ENCODE data around the gene CEACAM21. TPM values are rescaled to one million over a fixed set of nuclear protein-coding genes. Genes with fewer than 3 reads are reported as not detected.
A peak's percentile ranks its signal among the peaks of the same experiment; 100 is the strongest.

CEACAM21 gene
- total RNA-seq, 4 donors from 2014 or later, result 4.3 TPM; not detected in 3

DNA sequence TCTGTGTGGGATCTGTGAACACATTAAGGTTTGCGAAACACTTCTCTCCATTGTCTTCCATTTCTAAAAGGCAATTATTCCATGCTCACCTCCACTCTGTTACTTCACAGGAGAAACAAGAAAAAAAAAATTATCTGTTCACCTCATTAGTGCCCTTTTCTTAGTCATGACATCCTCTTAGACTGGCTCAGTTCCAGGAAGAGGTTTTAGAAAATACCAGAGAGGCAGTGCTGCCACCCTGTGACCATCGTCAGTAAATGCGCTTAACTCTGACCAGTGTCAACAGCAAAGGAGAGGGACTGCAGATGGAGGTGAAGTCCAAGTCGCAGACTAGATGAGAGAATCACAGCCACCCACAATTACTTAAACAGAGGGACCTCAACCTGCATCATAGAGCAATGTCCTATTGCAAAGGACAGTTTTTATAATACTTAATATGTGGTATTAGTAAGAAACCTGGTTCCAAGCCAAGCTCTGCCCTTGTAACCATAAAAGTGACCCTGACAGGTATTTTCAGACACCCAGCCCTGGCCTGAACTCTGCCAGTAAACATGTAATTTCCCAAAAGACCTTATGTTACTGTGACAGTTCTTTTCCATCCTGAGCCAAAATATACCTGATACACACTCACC is 19.4 kb downstream of the CEACAM21 start:
- TF ChIP-seq POLR2AphosphoS5 (IDR thresholded peaks at IDR 0.05) (no peak), POLR2A (IDR thresholded peaks at IDR 0.05) (no peak), EP300 (IDR thresholded peaks at IDR 0.05) (no peak)
- TF ChIP-seq, protein P1, sequence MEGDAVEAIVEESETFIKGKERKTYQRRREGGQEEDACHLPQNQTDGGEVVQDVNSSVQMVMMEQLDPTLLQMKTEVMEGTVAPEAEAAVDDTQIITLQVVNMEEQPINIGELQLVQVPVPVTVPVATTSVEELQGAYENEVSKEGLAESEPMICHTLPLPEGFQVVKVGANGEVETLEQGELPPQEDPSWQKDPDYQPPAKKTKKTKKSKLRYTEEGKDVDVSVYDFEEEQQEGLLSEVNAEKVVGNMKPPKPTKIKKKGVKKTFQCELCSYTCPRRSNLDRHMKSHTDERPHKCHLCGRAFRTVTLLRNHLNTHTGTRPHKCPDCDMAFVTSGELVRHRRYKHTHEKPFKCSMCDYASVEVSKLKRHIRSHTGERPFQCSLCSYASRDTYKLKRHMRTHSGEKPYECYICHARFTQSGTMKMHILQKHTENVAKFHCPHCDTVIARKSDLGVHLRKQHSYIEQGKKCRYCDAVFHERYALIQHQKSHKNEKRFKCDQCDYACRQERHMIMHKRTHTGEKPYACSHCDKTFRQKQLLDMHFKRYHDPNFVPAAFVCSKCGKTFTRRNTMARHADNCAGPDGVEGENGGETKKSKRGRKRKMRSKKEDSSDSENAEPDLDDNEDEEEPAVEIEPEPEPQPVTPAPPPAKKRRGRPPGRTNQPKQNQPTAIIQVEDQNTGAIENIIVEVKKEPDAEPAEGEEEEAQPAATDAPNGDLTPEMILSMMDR (IDR thresholded peaks at IDR 0.05), result peak in 3 of 4 experiments; percentile 21 to 50 (median 37)
- no peak for ATAC-seq
- no peak overlapping the region for H3K27ac ChIP-seq
- H3K9me3 ChIP-seq, result peaks cover 0 to 21% (median 0%) of the 10 kb centered on the region in 3 donors
- no peaks in the 10 kb centered on the region for H3K4me1 ChIP-seq
- peaks cover 69% of the 10 kb centered on the region for H3K27me3 ChIP-seq
- no peaks in the 10 kb centered on the region for H3K36me3 ChIP-seq
- WGBS, 2 donors (ENCODE audit: low coverage in 1 of 2), result 14 to 27% methylated on average over 3 to 4 of the region's 4 CpGs
- H3K4me3 ChIP-seq, result no peak overlapping the region

DNA sequence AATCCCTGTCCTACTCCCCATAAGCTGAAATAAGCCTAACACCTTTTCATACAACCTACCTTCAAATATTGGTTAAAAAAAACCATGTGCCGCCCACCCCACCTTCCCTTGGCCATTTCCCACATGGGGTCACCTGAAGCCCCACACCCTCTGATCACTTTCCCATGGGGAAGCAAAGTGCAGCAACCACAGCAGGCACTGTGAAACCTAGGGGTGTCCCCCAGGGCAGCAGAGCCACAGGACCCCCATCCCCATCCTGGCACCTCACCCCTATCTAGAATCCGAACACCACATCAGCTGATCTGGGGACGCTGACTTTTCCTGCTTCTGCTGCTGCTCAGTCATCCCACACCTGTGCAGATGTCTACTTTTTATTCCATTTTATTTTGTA is 19.9 kb downstream of the CEACAM21 start:
- 25 to 33% methylated on average over 2 to 3 of the region's 3 CpGs for WGBS, 2 donors (ENCODE audit: low coverage in 1 of 2)
- no peaks in the 10 kb centered on the region for H3K36me3 ChIP-seq
- H3K27me3 ChIP-seq, result peaks cover 71% of the 10 kb centered on the region
- no peak for ATAC-seq
- no peak for TF ChIP-seq EP300 (IDR thresholded peaks at IDR 0.05)
- no peak for TF ChIP-seq POLR2A (IDR thresholded peaks at IDR 0.05)
- TF ChIP-seq, protein P1 (IDR thresholded peaks at IDR 0.05), result no peak
- no peak for TF ChIP-seq POLR2AphosphoS5 (IDR thresholded peaks at IDR 0.05)
- no peaks in the 10 kb centered on the region for H3K4me1 ChIP-seq
- H3K9me3 ChIP-seq, result peaks cover 0 to 21% (median 0%) of the 10 kb centered on the region in 3 donors
- H3K4me3 ChIP-seq, result no peak overlapping the region
- no peak overlapping the region for H3K27ac ChIP-seq

DNA sequence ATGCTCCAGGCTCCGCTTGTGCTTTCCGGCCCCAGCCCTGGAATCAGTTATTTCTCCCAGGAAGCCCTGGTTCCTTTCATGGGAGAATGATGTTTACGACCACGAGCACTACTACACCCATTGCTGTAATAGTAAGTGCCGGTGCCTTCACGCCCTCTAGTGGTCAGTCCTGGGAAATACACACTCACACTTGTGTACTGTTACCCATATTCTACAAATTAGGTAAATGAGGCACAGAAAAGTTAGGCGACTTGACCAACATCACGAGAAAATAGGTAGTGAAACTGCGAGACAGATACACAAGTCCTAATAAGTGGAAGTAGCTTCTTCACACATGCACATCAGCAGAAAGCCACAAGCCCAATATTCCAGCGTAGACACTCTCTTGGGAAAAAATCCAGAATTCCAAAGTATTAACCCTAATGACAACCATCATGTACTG is 21.7 kb downstream of the CEACAM21 start:
- 8 to 9% methylated on average over 7 to 8 of the region's 10 CpGs for WGBS, 2 donors (ENCODE audit: low coverage in 1 of 2)
- peak; percentile 76 for ATAC-seq
- H3K4me1 ChIP-seq, result no peaks in the 10 kb centered on the region
- no peak for TF ChIP-seq POLR2AphosphoS5 (IDR thresholded peaks at IDR 0.05)
- TF ChIP-seq, protein P1 (IDR thresholded peaks at IDR 0.05), result peak; percentile 67 to 84 (median 76)
- no peak overlapping the region for H3K27ac ChIP-seq
- peaks cover 0 to 12% (median 0%) of the 10 kb centered on the region in 3 donors for H3K9me3 ChIP-seq
- no peaks in the 10 kb centered on the region for H3K36me3 ChIP-seq
- H3K4me3 ChIP-seq, result no peak overlapping the region
- peaks cover 72% of the 10 kb centered on the region for H3K27me3 ChIP-seq

GRCh38 chr19:41599175-41599966 is 23.4 kb downstream of the CEACAM21 start:
- no peak overlapping the region for H3K27ac ChIP-seq
- TF ChIP-seq POLR2A (IDR thresholded peaks at IDR 0.05) (no peak), EP300 (IDR thresholded peaks at IDR 0.05) (no peak), POLR2AphosphoS5 (IDR thresholded peaks at IDR 0.05) (no peak)
- TF ChIP-seq, protein P1 (IDR thresholded peaks at IDR 0.05), result no peak
- peaks cover 71% of the 10 kb centered on the region for H3K27me3 ChIP-seq
- ATAC-seq, result no peak
- no peaks in the 10 kb centered on the region for H3K4me1 ChIP-seq
- 22 to 35% methylated on average over 5 of the region's 6 CpGs for WGBS, 2 donors (ENCODE audit: low coverage in 1 of 2)
- H3K36me3 ChIP-seq, result no peaks in the 10 kb centered on the region
- no peaks in the 10 kb centered on the region for H3K9me3 ChIP-seq
- no peak overlapping the region for H3K4me3 ChIP-seq

All from gastroesophageal sphincter (tissue), 4 donors.